GM12878 (cell line): ENCODE data around the gene C10orf90. TPM values are rescaled to one million over a fixed set of nuclear protein-coding genes. Genes with fewer than 3 reads are reported as not detected.

Source experiments
- ATAC-seq: fragments of 200-7000 bp; cut with Tn5 transposase; 3 replicates; pipeline ENCODE4 v1.9.1; 2020; ENCODE audit warnings: mild to moderate bottlenecking, moderate library complexity
- BruUV-seq: library from RNA; stranded (reverse); fragments of 400-500 nt; replicated peaks from 2 replicates; lab custom pipeline; 2021; lab: Mats Ljungman, UMichigan
- CTCF ChIA-PET: fragments of 300-600 bp; sonication (Branson Sonifier 250); formaldehyde crosslinking; extraction: SDS; loops from one replicate; lab custom pipeline; 2021; ENCODE audit warnings: inconsistent platforms; lab: Yijun Ruan, JAX
- POLR2A ChIA-PET: fragments of 350-600 bp; formaldehyde crosslinking; extraction: SDS; loops from one replicate; lab custom pipeline; 2021; ENCODE audit warnings: inconsistent platforms; lab: Charles Lee
- RAD21 ChIA-PET: fragments of 300-600 bp; sonication (Branson Sonifier 250); formaldehyde crosslinking; loops from one replicate; lab custom pipeline; 2023; ENCODE audit warnings: antibody characterized with exemption; ENCODE audit not compliant: unreplicated experiment; lab: Charles Lee
- SMC1A ChIA-PET: fragments of 300-600 bp; sonication (Branson Sonifier 250); formaldehyde crosslinking; loops from one replicate; lab custom pipeline; 2023; ENCODE audit not compliant: unreplicated experiment, uncharacterized antibody; lab: Charles Lee
- DNase-seq: peaks from one replicate; pipeline ENCODE4 v3.0.0-alpha.2; 2011; ENCODE audit warnings: low read depth, low spot score
- FAIRE-seq: peaks from 3 replicates; lab custom pipeline; 2011; peaks lifted over from hg19 to GRCh38; lab: Jason Lieb, UNC
- H2AFZ ChIP-seq: 2 replicates; pipeline ENCODE4 v1.6.0; 2011; ENCODE audit warnings: low read depth, low read length, control low read depth; ENCODE audit not compliant: control insufficient read depth
- H3K27ac ChIP-seq: 2 replicates; pipeline ENCODE4 v1.5.1; 2011; ENCODE audit warnings: control low read depth; ENCODE audit not compliant: control insufficient read depth, insufficient read depth
- H3K27me3 ChIP-seq, 2 experiments: replicated peaks in 1 of 2; 2 replicates each; pipeline versions ENCODE4 v1.6.0 to v1.6.1; 2011; ENCODE audit warnings: low read length in 1 of 2; ENCODE audit not compliant: control insufficient read depth in 2 of 2, insufficient read depth in 2 of 2
- H3K36me3 ChIP-seq, 2 experiments: 2 replicates each; pipeline ENCODE4 v1.5.1; 2011; ENCODE audit warnings: low read length in 1 of 2; ENCODE audit not compliant: control insufficient read depth in 2 of 2, insufficient read depth in 2 of 2
- H3K4me1 ChIP-seq: 2 replicates; pipeline ENCODE4 v1.6.1; 2011; ENCODE audit warnings: mild to moderate bottlenecking, low read length, moderate library complexity, mixed read lengths; ENCODE audit not compliant: control insufficient read depth, insufficient read depth
- H3K4me2 ChIP-seq: 2 replicates; pipeline ENCODE4 v1.6.0; 2011; ENCODE audit warnings: control low read depth; ENCODE audit not compliant: control insufficient read depth, insufficient read depth
- H3K4me3 ChIP-seq: fragments of 200-600 bp; sonication (generic); 2 replicates; pipeline ENCODE4 v1.5.1; 2016
- H3K79me2 ChIP-seq: 2 replicates; pipeline ENCODE4 v1.6.0; 2011; ENCODE audit warnings: low read length; ENCODE audit not compliant: control insufficient read depth, insufficient read depth
- H3K9ac ChIP-seq: 2 replicates; pipeline ENCODE4 v1.8.0; 2011; ENCODE audit warnings: low read length, control low read depth, mixed read lengths; ENCODE audit not compliant: control insufficient read depth, insufficient read depth
- H3K9me3 ChIP-seq: replicated peaks from 3 replicates; pipeline ENCODE4 v1.5.1; 2011; ENCODE audit warnings: mild to moderate bottlenecking, low read length; ENCODE audit not compliant: control insufficient read depth, insufficient read depth
- H4K20me1 ChIP-seq: 2 replicates; pipeline ENCODE4 v1.6.0; 2011; ENCODE audit not compliant: control insufficient read depth, insufficient read depth
- ASH2L ChIP-seq: fragments of 300-600, 200-600 bp; sonication (generic); IDR thresholded peaks from 2 replicates; pipeline ENCODE4 v1.6.1; 2017; ENCODE audit warnings: low read depth, mild to moderate bottlenecking, borderline replicate concordance
- CBFB ChIP-seq: IDR thresholded peaks from 2 replicates; pipeline ENCODE4 v1.6.1; 2016; ENCODE audit warnings: antibody characterized with exemption, low read depth
- CEBPZ ChIP-seq: fragments of 150-350 bp; IDR thresholded peaks from 2 replicates; pipeline ENCODE4 v1.6.1; 2016; ENCODE audit warnings: low read depth, low read length
- PAX5 ChIP-seq: IDR thresholded peaks from 2 replicates; pipeline ENCODE4 v1.6.1; 2011; ENCODE audit warnings: low read depth, low read length, borderline replicate concordance
- POLR2AphosphoS5 ChIP-seq: IDR thresholded peaks from 2 replicates; pipeline ENCODE4 v1.6.1; 2011; ENCODE audit warnings: mild to moderate bottlenecking, low read length, inconsistent platforms
- RBBP5 ChIP-seq: fragments of 200-600 bp; sonication (generic); conservative IDR thresholded peaks from 2 replicates; pipeline ENCODE4 v1.6.1; 2016
- YY1 ChIP-seq: IDR thresholded peaks from 2 replicates; pipeline ENCODE4 v1.6.1; 2011; ENCODE audit warnings: low read depth, mild to moderate bottlenecking, low read length
- ZBED1 ChIP-seq: IDR thresholded peaks from 2 replicates; pipeline ENCODE4 v1.6.1; 2016; ENCODE audit warnings: borderline replicate concordance
- WGBS: methylation state at CpG from one replicate; pipeline ENCODE4 v1.1.6; 2016; ENCODE audit warnings: low lambda C conversion rate; ENCODE audit not compliant: insufficient replicate concordance, insufficient coverage; ENCODE audit errors: missing lambda C conversion rate; 5-methylcytosine and 5-hydroxymethylcytosine counted together
- in situ Hi-C: fragments of 300-500 bp; cut with MboI; formaldehyde crosslinking; loops from 9 replicates; pipeline ENCODE4 v1.14.3; 2018; ENCODE audit warnings: mixed read lengths
- intact Hi-C: fragments of 100-400 bp; cut with micrococcal nuclease; formaldehyde crosslinking; loops from one replicate; pipeline ENCODE4 v1.14.2; 2022; ENCODE audit not compliant: unreplicated experiment
- polyA plus RNA-seq, 11 experiments: library from polyadenylated mRNA; depleted of rRNA in 4 of 11; unstranded in 6 of 11; stranded (reverse) in 5 of 11; fragments of >200 nt; fragmentation: Nextera tagmentation in 4 of 11; fragmentation: Illumina TruSeq in 1 of 11; extraction: Ambion mirVana in 4 of 11; extraction: Trizol in 1 of 11; gene quantifications; 1 replicate in 1 of 11; 2 replicates in 10 of 11; pipeline versions ENCODE4 v1.2.1 to v1.2.3, GENCODE V29; 2011 to 2016; ENCODE audit warnings: inconsistent platforms in 2 of 11, missing spikeins in 2 of 11, low read depth in 1 of 11
- total RNA-seq, 4 experiments: library from RNA; depleted of rRNA in 3 of 4; stranded (reverse); fragments of >200 nt in 3 of 4; fragmentation: Illumina TruSeq in 1 of 4; extraction: Trizol in 1 of 4; gene quantifications; 2 replicates each; pipeline versions ENCODE4 v1.2.1 to v1.2.3, GENCODE V29; 2013 to 2021
- TF ChIP-seq, protein P1 (sequence below): fragments of 450-650 bp; IDR thresholded peaks from 2 replicates; pipeline ENCODE4 v1.6.1; 2017; ENCODE audit warnings: low read depth, mild to moderate bottlenecking, moderate library complexity

C10orf90 gene
- total and polyA plus RNA-seq, 10 of the 15 experiments (the other 5 are each of a cell fraction or from before 2014, with no cell fraction given) = 0.04 TPM; not detected in 9

DNA sequence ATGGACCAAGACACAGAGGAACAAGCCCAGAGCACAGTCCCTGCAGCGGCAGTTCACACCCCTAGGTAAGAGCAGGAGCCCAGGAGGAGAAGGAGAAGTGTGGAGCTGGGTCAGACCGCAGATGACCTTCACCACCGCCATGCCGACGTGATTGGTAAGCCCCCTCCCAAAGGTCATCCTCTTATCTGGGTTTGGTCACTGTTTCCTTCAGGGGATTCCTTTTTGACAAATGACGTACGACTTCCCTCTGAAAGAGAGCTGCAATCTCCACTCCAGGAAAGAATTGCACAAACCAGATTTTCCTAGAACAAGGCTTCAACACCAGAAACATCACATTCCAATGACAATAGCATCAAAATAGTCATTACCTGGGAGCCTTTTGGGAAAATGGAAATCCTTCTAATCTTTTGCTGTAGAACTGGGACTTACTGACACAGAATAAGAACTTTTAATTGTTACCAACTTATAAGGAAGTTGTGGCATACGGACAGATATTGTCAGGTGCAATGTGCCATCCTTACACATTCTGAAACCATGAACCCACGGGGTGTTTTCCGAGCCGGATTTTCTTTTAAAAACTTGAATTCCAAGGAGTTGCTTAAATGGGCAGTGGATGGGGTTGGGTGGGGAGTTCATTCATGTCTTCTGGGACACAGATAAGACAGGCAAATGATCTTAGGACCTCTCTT, 261.4 kb downstream of the C10orf90 start:
- Histone ChIP-seq H3K27me3 (no peaks in the 10 kb centered on the region), H3K27ac (no peak overlapping the region), H4K20me1 (no peaks in the 10 kb centered on the region), H3K9ac (no peak overlapping the region), H3K4me2 (no peak overlapping the region), H3K4me3 (no peak overlapping the region), H3K79me2 (no peaks in the 10 kb centered on the region), H2AFZ (no peak overlapping the region), H3K9me3 (no peaks in the 10 kb centered on the region), H3K4me1 (no peaks in the 10 kb centered on the region), H3K36me3 (no peaks in the 10 kb centered on the region)
- no peak for TF ChIP-seq PAX5
- TF ChIP-seq, protein P1, sequence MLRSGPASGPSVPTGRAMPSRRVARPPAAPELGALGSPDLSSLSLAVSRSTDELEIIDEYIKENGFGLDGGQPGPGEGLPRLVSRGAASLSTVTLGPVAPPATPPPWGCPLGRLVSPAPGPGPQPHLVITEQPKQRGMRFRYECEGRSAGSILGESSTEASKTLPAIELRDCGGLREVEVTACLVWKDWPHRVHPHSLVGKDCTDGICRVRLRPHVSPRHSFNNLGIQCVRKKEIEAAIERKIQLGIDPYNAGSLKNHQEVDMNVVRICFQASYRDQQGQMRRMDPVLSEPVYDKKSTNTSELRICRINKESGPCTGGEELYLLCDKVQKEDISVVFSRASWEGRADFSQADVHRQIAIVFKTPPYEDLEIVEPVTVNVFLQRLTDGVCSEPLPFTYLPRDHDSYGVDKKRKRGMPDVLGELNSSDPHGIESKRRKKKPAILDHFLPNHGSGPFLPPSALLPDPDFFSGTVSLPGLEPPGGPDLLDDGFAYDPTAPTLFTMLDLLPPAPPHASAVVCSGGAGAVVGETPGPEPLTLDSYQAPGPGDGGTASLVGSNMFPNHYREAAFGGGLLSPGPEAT = no peak
- TF ChIP-seq POLR2AphosphoS5 = no peak
- no peak for TF ChIP-seq YY1
- no peak for TF ChIP-seq ZBED1
- TF ChIP-seq ASH2L = no peak
- TF ChIP-seq CBFB = no peak
- no peak for TF ChIP-seq RBBP5
- TF ChIP-seq CEBPZ = no peak
- in situ Hi-C loops (no loop called here), intact Hi-C loops (no loop called here)
- no peak for ATAC-seq
- no peak for DNase-seq
- BruUV-seq = no TSS peak
- ChIA-PET CTCF (no interaction called here), POLR2A (no interaction called here), SMC1A (no interaction called here), RAD21 (no interaction called here)
- FAIRE-seq = no peak
- 2% methylated on average over 11 of the region's 11 CpGs for WGBS
